Loucy (cell line): Measurements from ENCODE around the gene GTPBP2.
"Not testable (repeated sequence)": the region's sequence is repeated elsewhere in the genome, so short reads cannot be mapped to it uniquely, and the experiment has no call there.

Experiments used
- EZH2phosphoT487 ChIP-seq: fragments of 200-600 bp; IDR thresholded peaks from 2 replicates; pipeline ENCODE4 v1.6.1; 2018; ENCODE audit warnings: antibody characterized with exemption, mild to moderate bottlenecking, moderate library complexity, borderline replicate concordance
- TF ChIP-seq, protein P1 (sequence below): fragments of 200-600 bp; sonication (generic); conservative IDR thresholded peaks from 2 replicates; pipeline ENCODE4 v1.5.1; 2014; ENCODE audit warnings: mild to moderate bottlenecking, antibody characterized with exemption, low read length

DNA sequence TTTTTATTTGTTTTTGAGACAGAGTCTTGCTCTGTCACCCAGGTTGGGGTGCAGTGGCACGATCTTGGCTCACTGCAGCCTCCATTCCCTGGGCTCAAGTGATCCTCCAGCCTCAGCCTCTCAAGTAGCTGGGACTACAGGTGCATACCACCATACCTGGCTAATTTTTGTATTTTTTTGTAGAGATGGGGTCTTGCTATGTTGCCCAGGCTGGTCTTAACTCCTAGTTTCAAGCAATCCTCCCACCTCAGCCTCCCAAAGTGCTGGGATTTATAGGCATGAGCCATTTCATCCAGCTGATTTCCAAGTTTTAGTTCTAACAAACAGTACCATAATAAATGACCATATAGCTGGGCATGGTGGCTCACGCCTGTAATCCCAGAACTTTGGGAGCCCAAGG is 23.8 kb upstream of the GTPBP2 start:
- TF ChIP-seq, protein P1, sequence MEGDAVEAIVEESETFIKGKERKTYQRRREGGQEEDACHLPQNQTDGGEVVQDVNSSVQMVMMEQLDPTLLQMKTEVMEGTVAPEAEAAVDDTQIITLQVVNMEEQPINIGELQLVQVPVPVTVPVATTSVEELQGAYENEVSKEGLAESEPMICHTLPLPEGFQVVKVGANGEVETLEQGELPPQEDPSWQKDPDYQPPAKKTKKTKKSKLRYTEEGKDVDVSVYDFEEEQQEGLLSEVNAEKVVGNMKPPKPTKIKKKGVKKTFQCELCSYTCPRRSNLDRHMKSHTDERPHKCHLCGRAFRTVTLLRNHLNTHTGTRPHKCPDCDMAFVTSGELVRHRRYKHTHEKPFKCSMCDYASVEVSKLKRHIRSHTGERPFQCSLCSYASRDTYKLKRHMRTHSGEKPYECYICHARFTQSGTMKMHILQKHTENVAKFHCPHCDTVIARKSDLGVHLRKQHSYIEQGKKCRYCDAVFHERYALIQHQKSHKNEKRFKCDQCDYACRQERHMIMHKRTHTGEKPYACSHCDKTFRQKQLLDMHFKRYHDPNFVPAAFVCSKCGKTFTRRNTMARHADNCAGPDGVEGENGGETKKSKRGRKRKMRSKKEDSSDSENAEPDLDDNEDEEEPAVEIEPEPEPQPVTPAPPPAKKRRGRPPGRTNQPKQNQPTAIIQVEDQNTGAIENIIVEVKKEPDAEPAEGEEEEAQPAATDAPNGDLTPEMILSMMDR = not testable (repeated sequence)
- TF ChIP-seq EZH2phosphoT487 = not testable (repeated sequence)
